ENCODE measurements around the gene SPHKAP.
"Not testable (repeated sequence)": the region's sequence is repeated elsewhere in the genome, so short reads cannot be mapped to it uniquely, and the experiment has no call there.

The SPHKAP gene

GRCh38 chr2:228181098-228182019, at the start of gene SPHKAP:
TSS of gene SPHKAP (minus strand) at chr2:228181687. CDS start at chr2:228181598, 89 bp downstream.
- DNase-seq (ENCODE audit: extremely low spot score) = no peak
- TF ChIP-seq LEF1 (IDR thresholded peaks at IDR 0.05; ENCODE audit: borderline replicate concordance) (no peak), FOXM1 (IDR thresholded peaks at IDR 0.05; ENCODE audit: borderline replicate concordance) (no peak), TARDBP (IDR thresholded peaks at IDR 0.05) (no peak), ZNF384 (IDR thresholded peaks at IDR 0.05) (no peak), L3MBTL2 (conservative IDR thresholded peaks at IDR 0.05) (no peak), SUZ12 (IDR thresholded peaks at IDR 0.05) (no peak), ELF4 (IDR thresholded peaks at IDR 0.05) (no peak), FOXA1 (IDR thresholded peaks at IDR 0.05) (no peak), CTBP1 (IDR thresholded peaks at IDR 0.05; ENCODE audit: borderline replicate concordance) (no peak), BHLHE40 (IDR thresholded peaks at IDR 0.05; ENCODE audit: borderline replicate concordance) (no peak), PKNOX1 (IDR thresholded peaks at IDR 0.05) (no peak), ARNT (IDR thresholded peaks at IDR 0.05) (no peak), NFRKB (IDR thresholded peaks at IDR 0.05) (no peak), FOXK2 (IDR thresholded peaks at IDR 0.05) (no peak), HDGF (IDR thresholded peaks at IDR 0.05; ENCODE audit: borderline replicate concordance) (no peak), SP1 (IDR thresholded peaks at IDR 0.05) (no peak)
- POLR2A ChIA-PET = no interaction called here
- CTCF ChIA-PET = no interaction called here

GRCh38 chr2:228227466-228227865, 46.0 kb upstream of the SPHKAP start:
- no peak for TF ChIP-seq TARDBP (IDR thresholded peaks at IDR 0.05)
- TF ChIP-seq BHLHE40 (IDR thresholded peaks at IDR 0.05; ENCODE audit: borderline replicate concordance) = no peak
- no peak for TF ChIP-seq FOXM1 (IDR thresholded peaks at IDR 0.05; ENCODE audit: borderline replicate concordance)
- TF ChIP-seq LEF1 (IDR thresholded peaks at IDR 0.05; ENCODE audit: borderline replicate concordance) = no peak
- TF ChIP-seq FOXK2 (IDR thresholded peaks at IDR 0.05) = no peak
- TF ChIP-seq ARNT (IDR thresholded peaks at IDR 0.05) = no peak
- no peak for TF ChIP-seq PKNOX1 (IDR thresholded peaks at IDR 0.05)
- no peak for TF ChIP-seq SP1 (IDR thresholded peaks at IDR 0.05)
- ChIA-PET POLR2A (no interaction called here), CTCF (no interaction called here)
- DNase-seq (ENCODE audit: extremely low spot score) = no peak

GRCh38 chr2:228224410-228224809, 42.9 kb upstream of the SPHKAP start:
- TF ChIP-seq SP1 (IDR thresholded peaks at IDR 0.05) (no peak), SUZ12 (IDR thresholded peaks at IDR 0.05) (no peak)
- DNase-seq (ENCODE audit: extremely low spot score) = no peak
- ChIA-PET CTCF (no interaction called here), POLR2A (no interaction called here)

- POLR2A ChIA-PET, CTCF ChIA-PET: not testable (repeated sequence)
Observed at GRCh38 chr2:228218593-228218992, 37.1 kb upstream of the SPHKAP start.

GRCh38 chr2:228197504-228197903, 16.0 kb upstream of the SPHKAP start:
- DNase-seq (ENCODE audit: extremely low spot score) = no peak
- ChIA-PET CTCF (no interaction called here), POLR2A (no interaction called here)
- TF ChIP-seq FOXM1 (IDR thresholded peaks at IDR 0.05; ENCODE audit: borderline replicate concordance) = no peak
- TF ChIP-seq SUZ12 (IDR thresholded peaks at IDR 0.05) = no peak
- no peak for TF ChIP-seq CTBP1 (IDR thresholded peaks at IDR 0.05; ENCODE audit: borderline replicate concordance)
- no peak for TF ChIP-seq ARNT (IDR thresholded peaks at IDR 0.05)
- TF ChIP-seq HDGF (IDR thresholded peaks at IDR 0.05; ENCODE audit: borderline replicate concordance) = no peak
- no peak for TF ChIP-seq ZNF384 (IDR thresholded peaks at IDR 0.05)
- no peak for TF ChIP-seq FOXA1 (IDR thresholded peaks at IDR 0.05)
- no peak for TF ChIP-seq PKNOX1 (IDR thresholded peaks at IDR 0.05)
- no peak for TF ChIP-seq SP1 (IDR thresholded peaks at IDR 0.05)
- TF ChIP-seq ELF4 (IDR thresholded peaks at IDR 0.05) = no peak
- TF ChIP-seq L3MBTL2 (conservative IDR thresholded peaks at IDR 0.05) = no peak
- TF ChIP-seq TARDBP (IDR thresholded peaks at IDR 0.05) = no peak
- no peak for TF ChIP-seq NFRKB (IDR thresholded peaks at IDR 0.05)
- TF ChIP-seq BHLHE40 (IDR thresholded peaks at IDR 0.05; ENCODE audit: borderline replicate concordance) = no peak
- no peak for TF ChIP-seq LEF1 (IDR thresholded peaks at IDR 0.05; ENCODE audit: borderline replicate concordance)
- no peak for TF ChIP-seq FOXK2 (IDR thresholded peaks at IDR 0.05)

More at GRCh38 chr2:228218593-228218992, 37.1 kb upstream of the SPHKAP start:
- not testable (repeated sequence) for DNase-seq (ENCODE audit: extremely low spot score)

- DNase-seq (ENCODE audit: extremely low spot score) = no peak
- TF ChIP-seq LEF1 (IDR thresholded peaks at IDR 0.05; ENCODE audit: borderline replicate concordance) = no peak
- no peak for TF ChIP-seq SP1 (IDR thresholded peaks at IDR 0.05)
- no peak for TF ChIP-seq L3MBTL2 (conservative IDR thresholded peaks at IDR 0.05)
- no peak for TF ChIP-seq CTBP1 (IDR thresholded peaks at IDR 0.05; ENCODE audit: borderline replicate concordance)
- no peak for TF ChIP-seq FOXA1 (IDR thresholded peaks at IDR 0.05)
- TF ChIP-seq ARNT (IDR thresholded peaks at IDR 0.05) = no peak
- TF ChIP-seq NFRKB (IDR thresholded peaks at IDR 0.05) = no peak
- no peak for TF ChIP-seq TARDBP (IDR thresholded peaks at IDR 0.05)
- TF ChIP-seq ZNF384 (IDR thresholded peaks at IDR 0.05) = no peak
- no peak for TF ChIP-seq BHLHE40 (IDR thresholded peaks at IDR 0.05; ENCODE audit: borderline replicate concordance)
- no peak for TF ChIP-seq FOXK2 (IDR thresholded peaks at IDR 0.05)
- no peak for TF ChIP-seq FOXM1 (IDR thresholded peaks at IDR 0.05; ENCODE audit: borderline replicate concordance)
- no peak for TF ChIP-seq PKNOX1 (IDR thresholded peaks at IDR 0.05)
- no peak for TF ChIP-seq SUZ12 (IDR thresholded peaks at IDR 0.05)
- TF ChIP-seq ELF4 (IDR thresholded peaks at IDR 0.05) = no peak
- no peak for TF ChIP-seq HDGF (IDR thresholded peaks at IDR 0.05; ENCODE audit: borderline replicate concordance)
- CTCF ChIA-PET = no interaction called here
- POLR2A ChIA-PET = no interaction called here
Observed at GRCh38 chr2:228180181-228181097, 1.0 kb downstream of the SPHKAP start.
